GM23248 (cell line): ENCODE results near the gene CANT1.

Experiments
- EZH2 ChIP-seq: fragments of 200-600 bp; sonication (generic); IDR thresholded peaks from 2 replicates; pipeline ENCODE4 v1.6.1; 2018; ENCODE audit warnings: antibody characterized with exemption, mild to moderate bottlenecking; ENCODE audit not compliant: insufficient read depth, poor library complexity, severe bottlenecking
- EZH2phosphoT487 ChIP-seq: fragments of 200-600 bp; sonication (generic); IDR thresholded peaks from 2 replicates; pipeline ENCODE4 v1.6.1; 2018; ENCODE audit warnings: antibody characterized with exemption, moderate library complexity, mild to moderate bottlenecking, low read depth; ENCODE audit not compliant: insufficient read depth

GRCh38 chr17:79028496-79029326 lies 19.1 kb upstream of the CANT1 start:
- TF ChIP-seq EZH2phosphoT487: no peak
- no peak for TF ChIP-seq EZH2
